Neuronal stem cell (in vitro differentiated cells): Measurements from ENCODE around the gene KCNAB1.

Experiments
- DNase-seq: peaks from one replicate; pipeline ENCODE4 v3.0.0-alpha.2; 2013; ENCODE audit warnings: low spot score
- H2AFZ ChIP-seq: one replicate; pipeline ENCODE4 v1.6.1; 2013; ENCODE audit warnings: mild to moderate bottlenecking, low read length, inconsistent platforms
- H2AK5ac ChIP-seq: 2 replicates; pipeline ENCODE4 v1.6.1; 2013; ENCODE audit warnings: low read depth, mild to moderate bottlenecking, inconsistent platforms, low read length, moderate library complexity, mixed read lengths
- H2BK120ac ChIP-seq: 2 replicates; pipeline ENCODE4 v1.6.1; 2013; ENCODE audit warnings: low read depth, mild to moderate bottlenecking, inconsistent platforms, low read length, moderate library complexity, mixed read lengths
- H2BK12ac ChIP-seq: one replicate; pipeline ENCODE4 v1.6.1; 2013; ENCODE audit warnings: low read length, inconsistent platforms
- H2BK15ac ChIP-seq: 2 replicates; pipeline ENCODE4 v1.6.1; 2013; ENCODE audit warnings: mild to moderate bottlenecking, low read length, inconsistent platforms, mixed read lengths
- H2BK5ac ChIP-seq: one replicate; pipeline ENCODE4 v1.6.1; 2013; ENCODE audit warnings: inconsistent platforms, mild to moderate bottlenecking, low read length, moderate library complexity
- H3K14ac ChIP-seq: one replicate; pipeline ENCODE4 v1.6.1; 2013; ENCODE audit warnings: low read length, inconsistent platforms
- H3K18ac ChIP-seq: 2 replicates; pipeline ENCODE4 v1.6.1; 2013; ENCODE audit warnings: low read length, inconsistent platforms
- H3K23ac ChIP-seq: 2 replicates; pipeline ENCODE4 v1.6.1; 2013; ENCODE audit warnings: low read depth, mild to moderate bottlenecking, mixed read lengths, low read length, inconsistent platforms; ENCODE audit not compliant: poor library complexity
- H3K27ac ChIP-seq: replicated peaks from 3 replicates; pipeline ENCODE4 v1.5.1; 2013; ENCODE audit warnings: low read length, inconsistent platforms
- H3K27me3 ChIP-seq, 3 experiments: 2 replicates each; pipeline ENCODE4 v1.6.1; 2013; ENCODE audit warnings: low read length in 3 of 3, mild to moderate bottlenecking in 2 of 3, inconsistent platforms in 1 of 3, low read depth in 1 of 3, mixed read lengths in 1 of 3, moderate library complexity in 1 of 3; ENCODE audit not compliant: control insufficient read depth in 3 of 3, insufficient read depth in 3 of 3
- H3K36me3 ChIP-seq, 2 donors: replicated peaks in 1 of 2; 2 replicates each; pipeline ENCODE4 v1.6.1; 2013; ENCODE audit warnings: low read length in 2 of 2; ENCODE audit not compliant: control insufficient read depth in 2 of 2, insufficient read depth in 2 of 2
- H3K4ac ChIP-seq: 2 replicates; pipeline ENCODE4 v1.6.1; 2013; ENCODE audit warnings: inconsistent platforms, mild to moderate bottlenecking, low read length, moderate library complexity
- H3K4me1 ChIP-seq, 2 donors: 1 replicate in 1 of 2; 2 replicates in 1 of 2; pipeline ENCODE4 v1.6.1; 2013; ENCODE audit warnings: low read length in 2 of 2, low read depth in 1 of 2; ENCODE audit not compliant: control insufficient read depth in 2 of 2, insufficient read depth in 1 of 2
- H3K4me2 ChIP-seq: one replicate; pipeline ENCODE4 v1.6.1; 2013; ENCODE audit warnings: mild to moderate bottlenecking, low read length, inconsistent platforms; ENCODE audit not compliant: insufficient read depth, poor library complexity, severe bottlenecking
- H3K4me3 ChIP-seq, 2 donors: 2 replicates each; pipeline ENCODE4 v1.5.1; 2013; ENCODE audit warnings: low read length in 2 of 2, mild to moderate bottlenecking in 2 of 2, inconsistent platforms in 1 of 2, moderate library complexity in 1 of 2
- H3K79me1 ChIP-seq: one replicate; pipeline ENCODE4 v1.6.1; 2013; ENCODE audit warnings: low read depth, mild to moderate bottlenecking, inconsistent platforms, low read length, moderate library complexity
- H3K9ac ChIP-seq: one replicate; pipeline ENCODE4 v1.6.1; 2013; ENCODE audit warnings: mild to moderate bottlenecking, low read depth, low read length, inconsistent platforms; ENCODE audit not compliant: poor library complexity
- H3K9me3 ChIP-seq, 2 donors: replicated peaks in 1 of 2; 2 replicates each; pipeline versions ENCODE3 to v1.6.1; 2013; ENCODE audit warnings: low read length in 2 of 2, mild to moderate bottlenecking in 2 of 2, inconsistent platforms in 1 of 2, low read depth in 1 of 2, mixed read lengths in 1 of 2, moderate library complexity in 1 of 2; ENCODE audit not compliant: control insufficient read depth in 2 of 2, insufficient read depth in 1 of 2
- H4K8ac ChIP-seq: one replicate; pipeline ENCODE4 v1.6.1; 2013; ENCODE audit warnings: low read depth, mild to moderate bottlenecking, inconsistent platforms, low read length, moderate library complexity
- H4K91ac ChIP-seq: one replicate; pipeline ENCODE4 v1.6.1; 2013; ENCODE audit warnings: low read length, low read depth, mild to moderate bottlenecking, inconsistent platforms; ENCODE audit not compliant: poor library complexity
- WGBS, 2 donors: extraction: QIAGEN DNeasy Blood & Tissue Kit; methylation state at CpG; one replicate each; pipeline ENCODE4 v1.1.7; 2013; ENCODE audit warnings: missing lambda C conversion rate in 2 of 2, mixed read lengths in 1 of 2; ENCODE audit not compliant: insufficient read length in 2 of 2, insufficient replicate concordance in 1 of 2; ENCODE audit errors: extremely low coverage in 2 of 2; 5-methylcytosine and 5-hydroxymethylcytosine counted together

KCNAB1 gene

GRCh38 chr3:156412600-156412999 lies 292.2 kb downstream of the KCNAB1 start:
- H3K14ac ChIP-seq, result no peak overlapping the region
- no peak overlapping the region for H3K9ac ChIP-seq
- no peak overlapping the region for H2BK5ac ChIP-seq
- H2BK15ac ChIP-seq, result no peak overlapping the region
- no CpG with 5 or more reads among the region's 1 CpG for WGBS, 2 donors
- no peak overlapping the region for H3K18ac ChIP-seq
- no peak overlapping the region for H3K27ac ChIP-seq
- no peaks in the 10 kb centered on the region for H3K9me3 ChIP-seq
- H2AFZ ChIP-seq, result no peak overlapping the region
- H4K91ac ChIP-seq, result no peak overlapping the region
- DNase-seq, result no peak
- H2BK12ac ChIP-seq, result no peak overlapping the region
- H2BK120ac ChIP-seq, result no peak overlapping the region
- H3K36me3 ChIP-seq, result no peaks in the 10 kb centered on the region
- H2AK5ac ChIP-seq, result no peak overlapping the region
- H3K27me3 ChIP-seq, result no peaks in the 10 kb centered on the region
- H3K4ac ChIP-seq, result no peak overlapping the region
- no peak overlapping the region for H3K4me3 ChIP-seq
- no peak overlapping the region for H4K8ac ChIP-seq
- no peaks in the 10 kb centered on the region for H3K79me1 ChIP-seq
- peaks cover 0 to 2% of the 10 kb centered on the region in 2 donors for H3K4me1 ChIP-seq
- H3K23ac ChIP-seq, result no peak overlapping the region
- H3K4me2 ChIP-seq, result no peak overlapping the region

- Histone ChIP-seq H4K8ac (no peak overlapping the region), H3K27ac (no peak overlapping the region), H3K36me3 (no peaks in the 10 kb centered on the region), H3K23ac (no peak overlapping the region), H3K9me3 (no peaks in the 10 kb centered on the region), H2BK15ac (no peak overlapping the region), H3K4me1 (no peaks in the 10 kb centered on the region), H2BK5ac (no peak overlapping the region), H2BK12ac (no peak overlapping the region), H3K9ac (no peak overlapping the region), H2BK120ac (no peak overlapping the region), H3K4ac (no peak overlapping the region), H3K27me3 (peaks cover 0 to 2% (median 0%) of the 10 kb centered on the region in 3 experiments), H3K79me1 (no peaks in the 10 kb centered on the region), H2AFZ (no peak overlapping the region), H4K91ac (no peak overlapping the region), H2AK5ac (no peak overlapping the region), H3K14ac (no peak overlapping the region), H3K4me3 (no peak overlapping the region), H3K18ac (no peak overlapping the region), H3K4me2 (no peak overlapping the region)
- no CpG with 5 or more reads among the region's 4 CpGs for WGBS, 2 donors
- DNase-seq, result no peak
Measured at GRCh38 chr3:156413293-156413892, 293.0 kb downstream of the KCNAB1 start.

GRCh38 chr3:156416846-156417558 lies 296.6 kb downstream of the KCNAB1 start:
- Histone ChIP-seq H4K91ac (no peak overlapping the region), H3K36me3 (no peaks in the 10 kb centered on the region), H3K23ac (no peak overlapping the region), H3K9ac (no peak overlapping the region), H4K8ac (no peak overlapping the region), H3K79me1 (no peaks in the 10 kb centered on the region), H3K27ac (no peak overlapping the region), H3K18ac (no peak overlapping the region), H3K4me1 (no peaks in the 10 kb centered on the region), H3K4ac (no peak overlapping the region), H2AFZ (no peak overlapping the region), H3K4me2 (no peak overlapping the region), H3K9me3 (no peaks in the 10 kb centered on the region), H2BK12ac (no peak overlapping the region), H3K14ac (no peak overlapping the region), H2BK15ac (no peak overlapping the region), H3K27me3 (peaks cover 0 to 2% (median 0%) of the 10 kb centered on the region in 3 experiments), H2BK5ac (no peak overlapping the region), H3K4me3 (no peak overlapping the region), H2AK5ac (no peak overlapping the region), H2BK120ac (no peak overlapping the region)
- whole genome bisulfite sequencing, 2 donors, result no CpG with 5 or more reads among the region's 3 CpGs
- no peak for DNase-seq

GRCh38 chr3:156417559-156418132 lies 297.3 kb downstream of the KCNAB1 start:
- H3K4me3 ChIP-seq, result no peak overlapping the region
- no peak overlapping the region for H2BK5ac ChIP-seq
- no peak for DNase-seq
- H4K91ac ChIP-seq, result no peak overlapping the region
- H3K4me2 ChIP-seq, result no peak overlapping the region
- no peak overlapping the region for H4K8ac ChIP-seq
- no peak overlapping the region for H2BK120ac ChIP-seq
- no peak overlapping the region for H3K18ac ChIP-seq
- H3K14ac ChIP-seq, result no peak overlapping the region
- no peaks in the 10 kb centered on the region for H3K79me1 ChIP-seq
- WGBS, 2 donors, result no CpG with 5 or more reads among the region's 4 CpGs
- H2BK12ac ChIP-seq, result no peak overlapping the region
- H3K9me3 ChIP-seq, result no peaks in the 10 kb centered on the region
- no peak overlapping the region for H3K27ac ChIP-seq
- H3K4ac ChIP-seq, result no peak overlapping the region
- no peak overlapping the region for H3K9ac ChIP-seq
- H3K4me1 ChIP-seq, result no peaks in the 10 kb centered on the region
- H2AK5ac ChIP-seq, result no peak overlapping the region
- H2AFZ ChIP-seq, result no peak overlapping the region
- H2BK15ac ChIP-seq, result no peak overlapping the region
- peaks cover 0 to 2% (median 0%) of the 10 kb centered on the region in 3 experiments for H3K27me3 ChIP-seq
- no peaks in the 10 kb centered on the region for H3K36me3 ChIP-seq
- H3K23ac ChIP-seq, result no peak overlapping the region
